Measurements from ENCODE around the gene HIVEP2.
A peak's percentile ranks its signal among the peaks of the same experiment; 100 is the strongest.

The HIVEP2 gene

DNA sequence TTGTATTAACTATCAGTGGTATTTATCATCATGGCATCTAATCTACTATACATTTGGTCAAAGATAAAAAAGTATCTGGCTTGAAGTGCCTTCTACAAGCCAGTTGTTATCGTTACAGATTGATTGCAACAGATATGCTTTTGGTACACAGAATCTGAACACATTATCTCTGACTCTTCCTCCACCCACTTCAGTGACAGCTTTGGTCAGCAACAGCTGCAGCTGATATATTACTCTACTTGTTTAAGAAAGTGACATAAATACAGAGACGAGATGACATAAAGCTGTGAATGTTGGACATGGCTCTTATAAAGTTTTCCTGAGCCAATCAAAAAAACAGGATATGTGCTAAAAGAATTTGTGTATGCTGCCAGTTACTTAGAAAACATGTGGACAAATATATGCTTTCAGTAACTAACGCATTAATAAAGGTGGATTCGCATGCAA, 77.6 kb downstream of the HIVEP2 start:
- no peak for DNase-seq (ENCODE audit: low read depth in 2 of 2)

DNA sequence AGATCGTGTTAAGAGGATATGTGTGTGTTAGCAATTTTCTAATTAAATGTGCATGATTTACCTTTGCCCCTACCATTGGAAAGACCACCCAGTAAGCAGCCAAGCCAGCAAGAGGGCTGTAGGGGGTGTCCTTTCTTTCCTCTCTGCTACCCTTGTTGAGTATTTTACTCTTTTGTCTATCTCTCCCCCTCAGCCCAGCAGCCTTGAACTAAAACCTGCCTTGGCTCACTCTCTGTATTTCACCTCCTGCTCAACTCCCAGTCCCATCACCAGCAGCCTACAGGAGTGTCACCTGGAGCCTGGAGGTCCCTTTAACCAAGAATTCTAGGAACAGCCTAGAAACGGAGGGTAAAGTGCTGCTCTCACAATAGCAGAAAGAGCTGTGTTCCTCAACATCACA, 81.0 kb downstream of the HIVEP2 start:
- DNase-seq (ENCODE audit: low read depth in 2 of 2), result no peak

DNA sequence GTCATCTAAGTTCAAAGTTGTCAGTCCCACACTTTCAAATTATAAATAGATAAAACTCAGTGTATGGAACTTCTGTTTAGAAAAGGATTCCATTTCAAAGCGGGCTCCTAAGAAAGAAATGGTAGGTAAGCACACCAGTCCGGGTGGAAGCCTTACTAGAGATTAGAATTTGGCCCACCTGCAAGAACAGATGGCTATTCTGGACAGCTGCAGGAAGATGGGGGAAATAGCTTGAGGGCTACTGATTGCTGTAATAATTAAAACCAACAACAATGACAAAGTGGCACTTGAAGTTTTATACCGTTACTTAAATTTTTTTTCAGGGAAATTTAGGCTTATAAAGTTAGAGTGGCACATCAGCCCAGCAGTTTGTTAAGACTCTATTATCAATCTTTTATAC, 83.3 kb downstream of the HIVEP2 start:
- no peak for DNase-seq (ENCODE audit: low read depth in 2 of 2)

DNA sequence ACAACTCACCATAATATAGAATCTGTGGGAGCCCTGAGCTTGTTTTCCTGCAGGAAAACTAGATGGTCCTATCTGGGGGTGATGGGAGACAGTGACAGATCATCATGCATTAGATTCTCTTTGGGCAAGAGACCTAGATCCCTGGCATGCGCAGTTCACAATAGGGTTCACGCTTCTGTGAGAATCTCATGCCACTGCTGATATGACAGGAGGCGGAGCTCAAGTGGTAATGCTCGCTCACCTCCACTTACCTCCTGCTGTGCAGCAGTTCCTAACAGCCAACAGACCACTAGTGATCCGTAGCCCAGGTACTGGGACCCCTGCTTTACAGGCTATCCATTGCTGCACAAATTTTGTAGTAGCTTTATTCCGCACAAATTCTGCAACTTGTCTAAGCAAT, 84.5 kb downstream of the HIVEP2 start:
- DNase-seq (ENCODE audit: low read depth in 2 of 2), result no peak

GRCh38 chr6:142857796-142858555, 87.0 kb downstream of the HIVEP2 start:
- DNase-seq (ENCODE audit: low read depth in 2 of 2), result no peak

DNA sequence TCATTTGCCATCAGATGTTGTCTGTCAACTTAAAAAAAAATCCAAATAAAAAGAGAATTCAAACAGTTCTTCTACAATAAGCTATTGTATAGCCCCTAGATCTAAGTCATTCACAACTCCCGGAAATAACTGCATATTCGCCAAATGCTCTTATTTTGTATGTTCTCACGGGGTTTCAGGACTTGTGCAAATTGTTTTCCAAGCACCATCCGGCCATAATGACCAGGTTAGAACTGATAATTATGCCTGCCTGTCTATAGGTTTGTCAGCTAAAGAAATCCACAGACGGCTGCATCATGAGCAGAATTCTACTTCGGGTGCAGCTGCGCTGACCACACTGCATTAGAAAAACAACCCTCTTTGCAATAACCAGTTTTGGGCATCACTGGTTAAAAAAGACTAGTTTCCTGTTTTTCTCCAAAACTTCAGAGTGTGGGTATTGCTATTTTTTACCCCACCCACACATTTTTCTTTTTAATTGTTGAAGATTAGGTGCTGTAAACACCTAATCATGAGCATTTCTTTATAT, 87.7 kb downstream of the HIVEP2 start:
- no peak for DNase-seq (ENCODE audit: low read depth in 2 of 2)

- no peak for DNase-seq (ENCODE audit: low read depth in 2 of 2)
These were observed 88.2 kb downstream of the HIVEP2 start for GRCh38 chr6:142856624-142857232.

DNA sequence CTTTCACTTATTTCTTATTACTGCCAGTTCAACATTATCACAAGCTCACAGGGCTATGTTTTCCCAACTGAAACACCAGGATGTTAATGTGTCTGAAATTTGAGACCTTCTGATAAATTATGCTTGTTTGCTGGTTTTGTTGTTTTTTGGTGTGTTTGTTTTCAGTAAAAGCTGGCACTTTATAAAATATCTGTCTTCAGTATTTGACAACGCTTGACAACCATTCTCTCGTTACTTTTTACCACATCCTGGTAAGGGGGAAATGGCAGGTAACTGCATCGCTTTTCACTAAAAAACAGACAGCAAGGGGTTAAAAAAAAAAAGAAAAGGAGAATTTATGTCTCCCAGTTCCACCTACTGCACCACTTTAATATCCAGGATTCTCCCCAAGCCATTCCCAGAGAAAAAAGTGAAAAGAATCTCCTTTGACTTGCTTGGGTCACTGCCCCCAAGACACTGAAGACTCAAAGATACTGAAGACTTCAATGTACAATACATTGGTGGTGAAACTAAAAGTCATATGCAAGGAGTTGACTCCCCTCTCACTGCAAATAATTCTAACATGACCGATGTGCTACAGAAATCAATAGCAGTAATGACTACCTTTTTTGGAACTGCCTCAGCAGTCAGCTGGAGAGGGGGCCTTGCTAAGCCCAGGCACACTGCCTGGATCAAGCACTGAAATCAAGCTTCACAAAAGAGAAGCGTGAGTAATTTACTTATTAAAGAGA, 88.9 kb downstream of the HIVEP2 start:
- DNase-seq (ENCODE audit: low read depth in 2 of 2), result no peak

- no peak for DNase-seq (ENCODE audit: low read depth in 2 of 2)
These were observed 90.1 kb downstream of the HIVEP2 start for GRCh38 chr6:142854589-142855488.

GRCh38 chr6:142853244-142854180, 91.5 kb downstream of the HIVEP2 start:
- no peak for DNase-seq (ENCODE audit: low read depth in 2 of 2)

DNA sequence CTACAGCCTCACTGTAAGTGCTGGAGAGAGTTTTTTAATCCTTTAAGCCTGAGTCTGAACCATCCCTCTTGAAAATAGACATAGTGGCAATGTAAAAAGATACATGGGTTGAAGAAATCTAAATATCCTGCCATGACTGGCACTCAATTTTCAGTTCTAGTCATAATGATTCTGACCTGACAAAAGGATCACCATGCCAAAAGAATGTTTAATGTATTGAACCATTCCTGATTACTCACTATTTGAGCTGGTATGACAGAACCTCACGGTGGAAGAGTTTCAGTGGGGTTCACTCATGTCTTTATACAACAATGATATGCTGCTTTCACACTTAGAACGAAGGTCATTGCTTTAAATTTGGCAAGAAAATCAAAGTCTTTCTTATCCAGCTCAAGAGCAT, 93.4 kb downstream of the HIVEP2 start:
- no peak for DNase-seq (ENCODE audit: low read depth in 2 of 2)

GRCh38 chr6:142850679-142851423, 94.1 kb downstream of the HIVEP2 start:
- no peak for DNase-seq (ENCODE audit: low read depth in 2 of 2)

DNA sequence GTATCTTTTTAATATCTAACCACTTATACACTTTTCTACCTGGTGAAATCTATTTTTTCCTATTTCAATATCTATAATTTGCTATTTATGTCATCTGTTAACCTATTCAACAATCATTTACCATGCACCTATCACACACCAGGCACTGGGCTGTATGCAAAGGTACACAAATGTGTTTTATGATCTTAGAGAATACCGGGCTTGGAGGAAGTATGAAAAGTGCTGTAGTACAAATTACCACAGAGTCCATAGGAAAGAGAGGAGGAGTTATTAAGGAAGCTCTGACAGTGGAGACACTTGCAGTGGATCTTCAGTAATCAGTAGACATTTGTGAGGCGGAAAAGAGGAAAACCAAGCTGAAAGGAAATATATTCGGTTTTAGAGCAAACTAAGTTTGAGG, 96.0 kb downstream of the HIVEP2 start:
- no peak for DNase-seq (ENCODE audit: low read depth in 2 of 2)

DNA sequence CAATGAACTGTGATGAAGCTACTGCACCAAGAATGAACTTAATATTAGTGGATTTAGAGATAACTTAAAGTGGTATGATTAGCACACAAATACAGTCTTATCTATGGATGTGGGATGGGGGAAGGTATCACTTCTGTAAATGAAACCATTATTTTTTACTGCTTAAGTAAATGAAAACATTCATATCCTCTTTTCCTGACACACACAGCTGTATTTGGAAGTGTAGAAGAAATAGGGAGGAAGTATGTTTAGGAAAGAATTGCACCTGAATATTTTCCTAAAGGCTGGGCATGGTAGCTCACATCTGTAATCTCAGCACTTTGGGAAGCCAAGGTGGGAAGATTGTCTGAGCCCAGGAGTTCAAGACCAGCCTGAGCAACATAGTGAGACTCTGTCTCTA, 96.8 kb downstream of the HIVEP2 start:
- DNase-seq (ENCODE audit: low read depth in 2 of 2), result no peak

DNA sequence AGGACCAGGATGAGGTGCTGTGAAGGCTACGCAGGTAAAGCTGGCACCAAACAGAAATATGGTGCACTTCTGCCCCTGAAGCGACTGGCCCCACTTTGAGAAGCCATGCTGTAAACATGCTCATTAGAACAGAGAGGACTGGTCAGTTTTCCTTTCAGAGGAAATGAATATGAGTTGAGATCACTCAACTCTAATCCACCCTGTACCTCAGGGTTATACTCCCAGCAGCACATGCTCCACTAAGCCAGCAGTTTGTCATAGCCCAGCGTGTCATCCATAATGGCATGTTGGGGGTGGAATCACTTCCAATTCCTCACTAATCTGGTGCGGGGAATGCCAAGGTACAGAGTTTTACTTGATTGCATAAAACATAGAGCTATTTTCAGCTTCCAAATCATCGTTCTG, 98.1 kb downstream of the HIVEP2 start:
- DNase-seq (ENCODE audit: low read depth in 2 of 2), result no peak

- no peak for DNase-seq (ENCODE audit: low read depth in 2 of 2)
These were observed 98.5 kb downstream of the HIVEP2 start for GRCh38 chr6:142846459-142846831.

GRCh38 chr6:142845624-142846458, 99.1 kb downstream of the HIVEP2 start:
- DNase-seq (ENCODE audit: low read depth in 2 of 2), result peak in 1 of 2 donors; percentile 27

GRCh38 chr6:142845143-142845571, 99.8 kb downstream of the HIVEP2 start:
- DNase-seq (ENCODE audit: low read depth in 2 of 2), result no peak

Measured in stimulated activated CD8-positive, alpha-beta memory T cell treated with anti-CD3 and anti-CD28 coated beads, Interleukin-2, amount 100 ng/mL, for 48 hours (primary cell).